ENCODE data around the gene RPL37. TPM values are rescaled to one million over a fixed set of nuclear protein-coding genes. Genes with fewer than 3 reads are reported as not detected.
A peak's percentile ranks its signal among the peaks of the same experiment; 100 is the strongest.

RPL37 gene
- total and polyA plus RNA-seq, 9 of the 15 experiments (the other 6 are each of a cell fraction or from before 2014, with no cell fraction given): 2,342 to 7,963 (median 4,091) TPM

DNA sequence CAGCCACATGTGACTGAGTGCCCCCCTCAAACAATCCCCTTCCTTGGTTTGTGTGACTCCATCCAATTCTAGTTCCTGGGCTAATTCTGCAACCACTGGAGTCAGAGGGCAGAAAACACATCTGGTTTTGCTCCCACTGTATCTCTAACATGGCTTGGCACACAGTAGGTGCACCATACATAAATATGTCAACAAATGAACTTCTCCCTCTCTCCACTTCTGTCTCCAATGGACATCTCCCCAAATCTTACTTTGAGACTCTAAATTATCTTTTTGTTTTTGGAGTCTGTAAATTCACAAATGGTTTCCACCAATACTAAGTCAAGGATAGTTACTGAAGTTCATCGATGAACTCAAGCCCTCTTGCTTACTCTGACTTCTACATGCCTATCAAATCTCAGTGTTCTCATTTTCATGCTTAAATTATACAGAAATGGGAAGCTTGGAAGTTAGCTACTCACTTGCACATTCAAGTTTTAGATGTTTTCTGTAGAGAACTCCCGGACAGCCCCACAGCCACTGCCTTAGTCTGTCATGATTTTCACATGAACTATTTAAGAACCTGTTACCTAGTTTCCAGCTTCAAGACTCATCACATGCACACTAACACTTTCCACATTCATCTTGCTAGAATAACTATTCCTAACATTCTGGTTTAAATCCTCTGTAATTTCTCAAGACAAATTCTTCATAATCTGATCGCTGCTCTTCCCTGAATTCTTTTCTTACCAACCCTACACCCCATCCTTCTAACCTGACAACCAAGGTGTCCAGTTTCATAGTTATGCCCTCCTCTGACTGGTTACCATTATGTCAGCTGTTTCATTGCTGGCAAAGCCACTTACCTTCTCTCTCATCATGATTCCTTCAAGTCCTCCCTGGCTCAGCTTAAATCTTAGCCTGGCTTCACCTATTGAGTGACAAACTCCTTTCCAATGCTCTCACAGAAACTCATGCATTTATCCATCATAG, 6.0 kb downstream of the RPL37 start (continued):
- TF ChIP-seq ZNF707 (CRISPR knock-in tag; conservative IDR thresholded peaks at IDR 0.05): no peak
- TF ChIP-seq TOE1 (IDR thresholded peaks at IDR 0.05; ENCODE audit: borderline replicate concordance): no peak
- TF ChIP-seq TOE1 (CRISPR knock-in tag; IDR thresholded peaks at IDR 0.05; ENCODE audit: borderline replicate concordance, low read depth): no peak
- TF ChIP-seq BRCA1 (IDR thresholded peaks at IDR 0.05): no peak
- TF ChIP-seq BRCA1 (CRISPR knock-in tag; IDR thresholded peaks at IDR 0.05): no peak
- TF ChIP-seq ZC3H8 (IDR thresholded peaks at IDR 0.05): no peak
- no peak for TF ChIP-seq PTRF (tag; IDR thresholded peaks at IDR 0.05)
- TF ChIP-seq MBD2 (IDR thresholded peaks at IDR 0.05; ENCODE audit: borderline replicate concordance, low read depth): no peak
- TF ChIP-seq USF1 (CRISPR knock-in tag; IDR thresholded peaks at IDR 0.05): no peak
- no peak for TF ChIP-seq MBD1 (CRISPR knock-in tag; IDR thresholded peaks at IDR 0.05)
- no peak for TF ChIP-seq ESRRA (IDR thresholded peaks at IDR 0.05; ENCODE audit: borderline replicate concordance, low read depth)
- no peak for TF ChIP-seq HDAC8 (tag; IDR thresholded peaks at IDR 0.05)
- TF ChIP-seq CBFA2T3 (IDR thresholded peaks at IDR 0.05): no peak
- no peak for TF ChIP-seq CBFB (CRISPR knock-in tag; IDR thresholded peaks at IDR 0.05)
- no peak for TF ChIP-seq TFAP4 (CRISPR knock-in tag; IDR thresholded peaks at IDR 0.05; ENCODE audit: borderline replicate concordance)
- no peak for TF ChIP-seq SMAD4 (CRISPR knock-in tag; conservative IDR thresholded peaks at IDR 0.05)
- TF ChIP-seq POLR2G (IDR thresholded peaks at IDR 0.05; ENCODE audit: low read depth, low read length): peak; percentile 46; the same call in 1 of the 2 replicates
- no peak for TF ChIP-seq ZNF696 (CRISPR knock-in tag; conservative IDR thresholded peaks at IDR 0.05)
- TF ChIP-seq, protein P1, sequence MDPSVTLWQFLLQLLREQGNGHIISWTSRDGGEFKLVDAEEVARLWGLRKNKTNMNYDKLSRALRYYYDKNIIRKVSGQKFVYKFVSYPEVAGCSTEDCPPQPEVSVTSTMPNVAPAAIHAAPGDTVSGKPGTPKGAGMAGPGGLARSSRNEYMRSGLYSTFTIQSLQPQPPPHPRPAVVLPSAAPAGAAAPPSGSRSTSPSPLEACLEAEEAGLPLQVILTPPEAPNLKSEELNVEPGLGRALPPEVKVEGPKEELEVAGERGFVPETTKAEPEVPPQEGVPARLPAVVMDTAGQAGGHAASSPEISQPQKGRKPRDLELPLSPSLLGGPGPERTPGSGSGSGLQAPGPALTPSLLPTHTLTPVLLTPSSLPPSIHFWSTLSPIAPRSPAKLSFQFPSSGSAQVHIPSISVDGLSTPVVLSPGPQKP (CRISPR knock-in tag; IDR thresholded peaks at IDR 0.05): no peak
- 0 out of 2 replicates have a peak, but pooled peaks have one; percentile 15 for TF ChIP-seq ELF4 (CRISPR knock-in tag; IDR thresholded peaks at IDR 0.05)
- no peak for TF ChIP-seq ID3 (CRISPR knock-in tag; IDR thresholded peaks at IDR 0.05)
- TF ChIP-seq ID3 (tag; IDR thresholded peaks at IDR 0.05): no peak
- peak; percentile 34; the same call in 1 of the 2 replicates for TF ChIP-seq RBFOX2 (IDR thresholded peaks at IDR 0.05; ENCODE audit: low read depth, low read length)
